Peyer's patch (tissue), 4 donors: ENCODE results near the gene PRG2.

Experiments
- CTCF ChIP-seq, 6 experiments: fragments of 450-650 bp in 4 of 6; fragments of 200-600 bp in 2 of 6; sonication (generic) in 1 of 6; IDR thresholded peaks; one replicate each; pipeline ENCODE4 v1.5.1; 2017 to 2019; ENCODE audit warnings: antibody characterized with exemption in 6 of 6, mild to moderate bottlenecking in 3 of 6, moderate library complexity in 1 of 6
- POLR2A ChIP-seq, 2 donors: fragments of 450-650 bp; IDR thresholded peaks; one replicate each; pipeline ENCODE4 v1.5.1; 2017; ENCODE audit warnings: antibody characterized with exemption in 2 of 2, mild to moderate bottlenecking in 2 of 2, moderate library complexity in 2 of 2

- TF ChIP-seq CTCF (IDR thresholded peaks at IDR 0.05) (peak; percentile 45 to 85 (median 64)), POLR2A (IDR thresholded peaks at IDR 0.05) (no peak)
Observed at GRCh38 chr11:57345555-57346211, 44.8 kb downstream of the PRG2 start.
